Mucosa of descending colon (tissue), 3 donors: ENCODE data around the gene TMEM150A. TPM values are rescaled to one million over a fixed set of nuclear protein-coding genes. Genes with fewer than 3 reads are reported as not detected.

ENCODE experiments used
- ATAC-seq: fragments of 200-7000 bp; cut with Tn5 transposase; one replicate; pipeline ENCODE4 v1.9.1; 2020; ENCODE audit warnings: mild to moderate bottlenecking, moderate library complexity
- DNase-seq, 3 donors: peaks; one replicate each; pipeline ENCODE4 v3.0.0-alpha.2; 2020
- H3K36me3 ChIP-seq: fragments of 200-600 bp; one replicate; pipeline ENCODE4 v1.8.0; 2021; ENCODE audit warnings: low read depth, mild to moderate bottlenecking
- H3K4me1 ChIP-seq: fragments of 200-600 bp; one replicate; pipeline ENCODE4 v1.8.0; 2021; ENCODE audit warnings: low read depth, mild to moderate bottlenecking
- H3K4me3 ChIP-seq: fragments of 200-600 bp; one replicate; pipeline ENCODE4 v1.8.0; 2021; ENCODE audit warnings: mild to moderate bottlenecking
- H3K9me3 ChIP-seq: fragments of 200-600 bp; one replicate; pipeline ENCODE4 v1.8.0; 2021; ENCODE audit warnings: mild to moderate bottlenecking
- intact Hi-C, 2 donors: fragments of 100-400 bp; cut with DNase I in 1 of 2; cut with micrococcal nuclease in 1 of 2; formaldehyde crosslinking; loops; one replicate each; pipeline versions ENCODE4 v1.11.0 to v1.11.1; 2022; cut with DNase I, micrococcal nuclease
- total RNA-seq, 3 donors: library from RNA; stranded (reverse); fragmentation: NEBNext Ultra II Directional in 2 of 3; extraction: Animal tissue kit (Norgen Biotek cat#: 25700) in 2 of 3; gene quantifications; one replicate each; pipeline versions ENCODE4 v1.2.1 to v1.2.4, GENCODE V29; 2021 to 2023
- TF ChIP-seq, protein P1 (sequence below): fragments of 200-600 bp; IDR thresholded peaks from one replicate; pipeline ENCODE4 v1.8.0; 2022; ENCODE audit warnings: antibody characterized with exemption, mild to moderate bottlenecking
- donor health status: DM: no; HTN: no; CAD: no; lungs with moderate emphysema.
- donor health status: DM: no; HTN: no; CAD: no.
- donor health status: DM: no; HTN: yes; CAD: no.

Gene TMEM150A
- total RNA-seq, 3 donors from 2014 or later, result 9.4 to 20.9 (median 10.0) TPM

DNA sequence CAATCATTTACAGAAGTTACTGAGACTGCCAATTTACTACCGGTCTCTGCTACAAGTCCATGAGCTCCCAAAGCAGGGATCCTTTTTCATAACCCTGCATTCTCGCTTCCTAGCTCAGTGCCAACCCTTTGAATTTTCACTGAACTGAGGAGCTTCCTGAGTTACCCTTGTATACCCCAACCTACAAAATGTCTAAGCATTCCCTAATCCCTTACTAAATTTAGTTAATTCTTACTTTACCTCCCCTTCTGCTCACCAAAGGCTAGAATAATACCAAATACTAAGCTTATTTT lies 53.9 kb downstream of the TMEM150A start:
- DNase-seq (no peak), ATAC-seq (no peak)
- Histone ChIP-seq H3K36me3 (peaks cover 3% of the 10 kb centered on the region), H3K4me1 (no peaks in the 10 kb centered on the region), H3K4me3 (no peak overlapping the region), H3K9me3 (no peaks in the 10 kb centered on the region)
- intact Hi-C loops, result no loop called here
- TF ChIP-seq, protein P1, sequence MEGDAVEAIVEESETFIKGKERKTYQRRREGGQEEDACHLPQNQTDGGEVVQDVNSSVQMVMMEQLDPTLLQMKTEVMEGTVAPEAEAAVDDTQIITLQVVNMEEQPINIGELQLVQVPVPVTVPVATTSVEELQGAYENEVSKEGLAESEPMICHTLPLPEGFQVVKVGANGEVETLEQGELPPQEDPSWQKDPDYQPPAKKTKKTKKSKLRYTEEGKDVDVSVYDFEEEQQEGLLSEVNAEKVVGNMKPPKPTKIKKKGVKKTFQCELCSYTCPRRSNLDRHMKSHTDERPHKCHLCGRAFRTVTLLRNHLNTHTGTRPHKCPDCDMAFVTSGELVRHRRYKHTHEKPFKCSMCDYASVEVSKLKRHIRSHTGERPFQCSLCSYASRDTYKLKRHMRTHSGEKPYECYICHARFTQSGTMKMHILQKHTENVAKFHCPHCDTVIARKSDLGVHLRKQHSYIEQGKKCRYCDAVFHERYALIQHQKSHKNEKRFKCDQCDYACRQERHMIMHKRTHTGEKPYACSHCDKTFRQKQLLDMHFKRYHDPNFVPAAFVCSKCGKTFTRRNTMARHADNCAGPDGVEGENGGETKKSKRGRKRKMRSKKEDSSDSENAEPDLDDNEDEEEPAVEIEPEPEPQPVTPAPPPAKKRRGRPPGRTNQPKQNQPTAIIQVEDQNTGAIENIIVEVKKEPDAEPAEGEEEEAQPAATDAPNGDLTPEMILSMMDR, result no peak

Other genes starting within 250 kb of the TMEM150A start
- gene RETSAT, start 248.2 kb downstream of the TMEM150A start, total RNA-seq, result 100 to 1,000 TPM; 154 to 378 (median 278) TPM
- gene ELMOD3, start 247.9 kb downstream of the TMEM150A start, total RNA-seq, result 10 to 100 TPM; 18.1 to 29.8 (median 23.0) TPM
- 100 to 1,000 TPM in 1 of 3 donors, 10 to 100 TPM in 2; 46.3 to 103 (median 71.2) TPM for gene CAPG, start 192.3 kb downstream of the TMEM150A start, total RNA-seq
- 10 to 100 TPM in 1 of 3 donors, 1 to 10 TPM in 2; 6.7 to 13.1 (median 8.6) TPM for gene SH2D6, start 184.0 kb downstream of the TMEM150A start, total RNA-seq
- 100 to 1,000 TPM; 156 to 229 (median 167) TPM for gene MAT2A, start 63.5 kb downstream of the TMEM150A start, total RNA-seq
- 10 to 100 TPM; 26.4 to 39.1 (median 31.7) TPM for gene GGCX, start 41.2 kb downstream of the TMEM150A start, total RNA-seq
- 100 to 1,000 TPM; 125 to 312 (median 254) TPM for gene VAMP8, start 25.1 kb downstream of the TMEM150A start, total RNA-seq
- gene VAMP5, start 18.3 kb downstream of the TMEM150A start, total RNA-seq, result 10 to 100 TPM; 10.8 to 39.3 (median 28.3) TPM
- gene RNF181, start 7.0 kb downstream of the TMEM150A start, total RNA-seq, result 10 to 100 TPM; 73.7 to 89.5 (median 80.8) TPM
- 10 to 100 TPM; 36.4 to 45.5 (median 36.7) TPM for gene C2orf68, start 9.4 kb upstream of the TMEM150A start, total RNA-seq
- 10 to 100 TPM; 33.5 to 46.4 (median 35.6) TPM for gene USP39, start 13.5 kb upstream of the TMEM150A start, total RNA-seq
- gene SFTPB, start 65.5 kb upstream of the TMEM150A start, total RNA-seq, result 1 to 10 TPM in 2 of 3 donors, not detected in 1; 1.3 to 2.2 TPM
- gene GNLY, start 91.7 kb upstream of the TMEM150A start, total RNA-seq, result 1 to 10 TPM; 3.0 to 6.5 (median 4.3) TPM
- gene ATOH8, start 151.3 kb upstream of the TMEM150A start, total RNA-seq, result 1 to 10 TPM; 1.9 to 8.7 (median 2.8) TPM